HepG2 (cell line): Measurements from ENCODE around the gene MCF2L. TPM values are rescaled to one million over a fixed set of nuclear protein-coding genes. Genes with fewer than 3 reads are reported as not detected.

ENCODE experiments used
- ATAC-seq: fragments of 200-7000 bp; cut with Tn5 transposase; 3 replicates; pipeline ENCODE4 v1.9.1; 2020; ENCODE audit warnings: mild to moderate bottlenecking, moderate library complexity
- BruUV-seq: library from RNA; stranded (reverse); fragments of 400-500 nt; replicated peaks from 2 replicates; lab custom pipeline; 2021; lab: Mats Ljungman, UMichigan
- CTCF ChIA-PET: fragments of 300-600 bp; formaldehyde crosslinking; extraction: SDS; loops from one replicate; lab custom pipeline; 2021; ENCODE audit warnings: low total read pairs, inconsistent platforms, low intra/inter-chr PET ratio; lab: Yijun Ruan, JAX
- POLR2A ChIA-PET: fragments of 350-600 bp; sonication (Branson Sonifier 250); formaldehyde crosslinking; loops from one replicate; lab custom pipeline; 2020; ENCODE audit warnings: antibody characterized with exemption, inconsistent platforms; lab: Yijun Ruan, JAX
- DNase-seq: peaks from one replicate; pipeline ENCODE4 v3.0.0-alpha.2; 2015; ENCODE audit warnings: low spot score
- FAIRE-seq: peaks from 3 replicates; lab custom pipeline; 2011; peaks lifted over from hg19 to GRCh38; lab: Jason Lieb, UNC
- H2AFZ ChIP-seq: one replicate; pipeline ENCODE4 v1.6.1; 2011; ENCODE audit warnings: low read length, inconsistent platforms
- H3K27ac ChIP-seq: fragments of 300-600 bp; 3 replicates; pipeline ENCODE4 v1.8.0; 2011; ENCODE audit warnings: mixed run types, mild to moderate bottlenecking, mixed read lengths, low read length, inconsistent platforms; ENCODE audit not compliant: insufficient read depth; ENCODE audit errors: extremely low read length
- H3K27me3 ChIP-seq, 2 experiments: fragments of 200-600 bp in 1 of 2; 2 replicates in 1 of 2; 3 replicates in 1 of 2; pipeline versions ENCODE4 v1.6.0 to v1.8.0; 2011; ENCODE audit warnings: low read length in 2 of 2, mild to moderate bottlenecking in 2 of 2, moderate library complexity in 2 of 2, inconsistent platforms in 1 of 2; ENCODE audit not compliant: insufficient read depth in 2 of 2, control insufficient read depth in 1 of 2
- H3K36me3 ChIP-seq, 2 experiments: fragments of 200-600 bp in 1 of 2; replicated peaks in 1 of 2; 2 replicates in 1 of 2; 3 replicates in 1 of 2; pipeline versions ENCODE4 v1.5.1 to v1.8.0; 2011; ENCODE audit warnings: low read length in 2 of 2, inconsistent platforms in 1 of 2; ENCODE audit not compliant: insufficient read depth in 2 of 2, control insufficient read depth in 1 of 2
- H3K4me1 ChIP-seq: 2 replicates; pipeline ENCODE4 v1.5.1; 2012; ENCODE audit warnings: low read length, inconsistent platforms; ENCODE audit not compliant: insufficient read depth
- H3K4me2 ChIP-seq: 2 replicates; pipeline ENCODE4 v1.6.0; 2011; ENCODE audit warnings: low read depth, low read length, inconsistent platforms
- H3K4me3 ChIP-seq, 3 experiments: fragments of 200-600 bp in 1 of 3; sonication (generic), shearing (Covaris generic) in 1 of 3; replicated peaks in 1 of 3; 2 replicates each; pipeline ENCODE4 v1.5.1; 2011 to 2016; ENCODE audit warnings: low read length in 3 of 3, inconsistent platforms in 2 of 3, low read depth in 2 of 3, mild to moderate bottlenecking in 2 of 3, control low read depth in 1 of 3, mixed read lengths in 1 of 3; ENCODE audit not compliant: insufficient read depth in 1 of 3
- H3K79me2 ChIP-seq: one replicate; pipeline ENCODE4 v1.6.1; 2011; ENCODE audit warnings: low read length, inconsistent platforms; ENCODE audit not compliant: insufficient read depth
- H3K9ac ChIP-seq: 2 replicates; pipeline ENCODE4 v1.6.0; 2011; ENCODE audit warnings: mild to moderate bottlenecking, low read depth, low read length, inconsistent platforms; ENCODE audit not compliant: insufficient read depth
- H3K9me3 ChIP-seq: 2 replicates; pipeline ENCODE4 v1.5.1; 2012; ENCODE audit warnings: mild to moderate bottlenecking, low read length
- H4K20me1 ChIP-seq: 2 replicates; pipeline ENCODE4 v1.6.0; 2011; ENCODE audit warnings: inconsistent platforms, mild to moderate bottlenecking, low read length, moderate library complexity; ENCODE audit not compliant: insufficient read depth
- CBX2 ChIP-seq, 2 experiments: fragments of 200-600 bp in 1 of 2; sonication (generic); formaldehyde crosslinking in 1 of 2; IDR thresholded peaks; 2 replicates each; pipeline versions ENCODE4 v1.7.0 to v1.8.1; 2018 to 2022; ENCODE audit warnings: low read depth in 2 of 2, low read length in 1 of 2, mild to moderate bottlenecking in 1 of 2, missing genetic modification reagents in 1 of 2
- CCAR2 ChIP-seq: fragments of 200-400 bp; formaldehyde crosslinking; optimal IDR thresholded peaks from 2 replicates; pipeline ENCODE3; 2018; ENCODE audit warnings: low read depth, mild to moderate bottlenecking, low read length, moderate library complexity
- CHCHD3 ChIP-seq: sonication (generic); formaldehyde crosslinking; IDR thresholded peaks from 2 replicates; pipeline ENCODE4 v1.8.0; 2022; ENCODE audit warnings: mild to moderate bottlenecking, missing genetic modification reagents, moderate library complexity
- FOXP4 ChIP-seq: sonication (generic); formaldehyde crosslinking; IDR thresholded peaks from 2 replicates; pipeline ENCODE4 v1.4.0; 2020; ENCODE audit warnings: missing genetic modification reagents
- HOXA3 ChIP-seq: sonication (generic); formaldehyde crosslinking; IDR thresholded peaks from 2 replicates; pipeline ENCODE4 v1.5.0; 2020; ENCODE audit warnings: missing genetic modification reagents
- MED1 ChIP-seq: sonication (generic); formaldehyde crosslinking; IDR thresholded peaks from 2 replicates; pipeline ENCODE4 v1.4.0; 2020; ENCODE audit warnings: missing genetic modification reagents
- POLR2AphosphoS2 ChIP-seq: IDR thresholded peaks from 2 replicates; pipeline ENCODE4 v1.6.1; 2011; ENCODE audit warnings: low read depth, low read length, improper control_type of control experiment
- RBM39 ChIP-seq: fragments of 200-400 bp; formaldehyde crosslinking; IDR thresholded peaks from one replicate; pipeline ENCODE4 v1.6.1; 2018; ENCODE audit warnings: antibody characterized with exemption, mild to moderate bottlenecking, low read depth, low read length; ENCODE audit not compliant: poor library complexity, severe bottlenecking
- SP2 ChIP-seq: sonication (generic); formaldehyde crosslinking; IDR thresholded peaks from 2 replicates; pipeline ENCODE4 v1.5.1; 2020; ENCODE audit warnings: mild to moderate bottlenecking, missing genetic modification reagents
- STAG1 ChIP-seq: sonication (generic); formaldehyde crosslinking; IDR thresholded peaks from 2 replicates; pipeline ENCODE4 v1.4.0; 2020; ENCODE audit warnings: missing genetic modification reagents
- XBP1 ChIP-seq: sonication (generic); formaldehyde crosslinking; IDR thresholded peaks from 2 replicates; pipeline ENCODE4 v1.5.0; 2020; ENCODE audit warnings: missing genetic modification reagents
- ZFY ChIP-seq: sonication (generic); formaldehyde crosslinking; IDR thresholded peaks from 2 replicates; pipeline ENCODE4 v1.4.0; 2020; ENCODE audit warnings: missing genetic modification reagents
- ZNF3 ChIP-seq: IDR thresholded peaks from 2 replicates; pipeline ENCODE4 v1.7.0; 2017; ENCODE audit warnings: inconsistent platforms
- ZNF749 ChIP-seq: sonication (generic); formaldehyde crosslinking; IDR thresholded peaks from 2 replicates; pipeline ENCODE4 v1.8.0; 2022; ENCODE audit warnings: mild to moderate bottlenecking, missing genetic modification reagents, moderate library complexity, borderline replicate concordance
- ZNF883 ChIP-seq: sonication (generic); formaldehyde crosslinking; IDR thresholded peaks from 2 replicates; pipeline ENCODE4 v1.5.1; 2020; ENCODE audit warnings: mild to moderate bottlenecking, missing genetic modification reagents; ENCODE audit errors: not compliant biosample characterization
- WGBS: methylation state at CpG from one replicate; pipeline ENCODE4 v1.1.6; 2017; ENCODE audit warnings: low lambda C conversion rate; 5-methylcytosine and 5-hydroxymethylcytosine counted together
- in situ Hi-C: cut with HindIII; loops from 2 replicates; pipeline ENCODE4 v1.10.0; 2017; ENCODE audit warnings: low pct_unique_long_range_greater_than_20kb; ENCODE audit not compliant: extremely low pct_ligation_motif_present
- intact Hi-C: fragments of 100-400 bp; cut with micrococcal nuclease; formaldehyde crosslinking; loops from one replicate; pipeline ENCODE4 v1.10.0; 2022; ENCODE audit not compliant: unreplicated experiment
- polyA plus RNA-seq, 8 experiments: library from polyadenylated mRNA; depleted of rRNA in 3 of 8; stranded (reverse) in 7 of 8; unstranded in 1 of 8; fragments of >200 nt; fragmentation: Illumina TruSeq in 4 of 8; extraction: Trizol in 4 of 8; gene quantifications; 2 replicates each; pipeline versions ENCODE4 v1.2.1 to v1.2.3, GENCODE V29; 2011 to 2016; ENCODE audit warnings: low read depth in 4 of 8, missing spikeins in 1 of 8, mixed read lengths in 1 of 8; ENCODE audit not compliant: insufficient read depth in 1 of 8
- total RNA-seq, 5 experiments: library from RNA; depleted of rRNA; stranded (reverse); fragments of >200 nt; fragmentation: Illumina TruSeq; extraction: Trizol; gene quantifications; 2 replicates each; pipeline ENCODE4 v1.2.3, GENCODE V29; 2016; ENCODE audit warnings: low read depth in 1 of 5
- TF ChIP-seq, protein P1 (sequence below): sonication (generic); formaldehyde crosslinking; IDR thresholded peaks from 2 replicates; pipeline ENCODE4 v1.4.0; 2020; ENCODE audit warnings: mild to moderate bottlenecking, missing genetic modification reagents

MCF2L gene
- total and polyA plus RNA-seq, 2 of the 13 experiments (the other 11 are each of a cell fraction or from before 2014, with no cell fraction given), result 19.4 to 28.4 TPM

DNA sequence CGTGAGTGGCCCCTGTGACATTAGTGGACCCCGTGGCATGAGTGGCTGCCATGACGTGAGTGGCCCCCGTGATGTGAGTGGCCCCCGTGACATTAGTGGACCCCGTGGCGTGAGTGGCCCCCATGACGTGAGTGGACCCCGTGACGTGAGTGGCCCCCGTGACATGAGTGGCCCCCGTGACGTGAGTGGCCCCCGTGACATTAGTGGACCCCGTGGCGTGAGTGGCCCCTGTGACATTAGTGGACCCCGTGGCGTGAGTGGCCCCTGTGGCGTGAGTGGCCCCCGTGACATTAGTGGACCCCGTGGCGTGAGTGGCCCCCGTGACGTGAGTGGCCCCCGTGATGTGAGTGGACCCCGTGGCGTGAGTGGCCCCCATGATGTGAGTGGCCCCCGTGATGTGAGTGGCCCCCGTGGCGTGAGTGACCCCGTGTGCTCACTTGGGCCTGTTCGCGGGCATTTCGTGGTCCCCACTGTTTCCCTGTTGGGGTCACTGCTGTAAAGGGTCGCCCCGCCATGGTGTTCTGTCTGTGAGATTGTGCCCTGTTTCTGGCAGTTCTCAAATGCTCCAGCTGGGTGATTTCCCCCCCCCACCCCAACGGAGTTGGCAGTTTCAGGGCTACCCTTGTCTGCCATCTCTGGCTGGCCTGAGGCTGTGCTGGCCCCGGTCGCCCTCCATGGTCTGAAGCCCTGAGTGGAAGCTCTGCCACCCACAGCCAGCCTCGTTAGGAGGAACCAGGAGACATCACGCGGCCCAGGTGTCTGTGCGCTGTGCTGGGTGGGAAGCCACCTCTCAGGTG is 64.2 kb downstream of the MCF2L start (continued):
- TF ChIP-seq, protein P1, sequence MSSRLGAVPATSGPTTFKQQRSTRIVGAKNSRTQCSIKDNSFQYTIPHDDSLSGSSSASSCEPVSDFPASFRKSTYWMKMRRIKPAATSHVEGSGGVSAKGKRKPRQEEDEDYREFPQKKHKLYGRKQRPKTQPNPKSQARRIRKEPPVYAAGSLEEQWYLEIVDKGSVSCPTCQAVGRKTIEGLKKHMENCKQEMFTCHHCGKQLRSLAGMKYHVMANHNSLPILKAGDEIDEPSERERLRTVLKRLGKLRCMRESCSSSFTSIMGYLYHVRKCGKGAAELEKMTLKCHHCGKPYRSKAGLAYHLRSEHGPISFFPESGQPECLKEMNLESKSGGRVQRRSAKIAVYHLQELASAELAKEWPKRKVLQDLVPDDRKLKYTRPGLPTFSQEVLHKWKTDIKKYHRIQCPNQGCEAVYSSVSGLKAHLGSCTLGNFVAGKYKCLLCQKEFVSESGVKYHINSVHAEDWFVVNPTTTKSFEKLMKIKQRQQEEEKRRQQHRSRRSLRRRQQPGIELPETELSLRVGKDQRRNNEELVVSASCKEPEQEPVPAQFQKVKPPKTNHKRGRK (CRISPR knock-in tag), result no peak
- no peak for TF ChIP-seq CBX2 (IDR thresholded peaks at IDR 0.05; ENCODE audit: low read depth, low read length)
- TF ChIP-seq CBX2 (CRISPR knock-in tag; IDR thresholded peaks at IDR 0.05; ENCODE audit: low read depth), result no peak
- no peak for TF ChIP-seq ZNF3 (CRISPR knock-in tag)
- TF ChIP-seq, all 625 proteins: peak for 0

DNA sequence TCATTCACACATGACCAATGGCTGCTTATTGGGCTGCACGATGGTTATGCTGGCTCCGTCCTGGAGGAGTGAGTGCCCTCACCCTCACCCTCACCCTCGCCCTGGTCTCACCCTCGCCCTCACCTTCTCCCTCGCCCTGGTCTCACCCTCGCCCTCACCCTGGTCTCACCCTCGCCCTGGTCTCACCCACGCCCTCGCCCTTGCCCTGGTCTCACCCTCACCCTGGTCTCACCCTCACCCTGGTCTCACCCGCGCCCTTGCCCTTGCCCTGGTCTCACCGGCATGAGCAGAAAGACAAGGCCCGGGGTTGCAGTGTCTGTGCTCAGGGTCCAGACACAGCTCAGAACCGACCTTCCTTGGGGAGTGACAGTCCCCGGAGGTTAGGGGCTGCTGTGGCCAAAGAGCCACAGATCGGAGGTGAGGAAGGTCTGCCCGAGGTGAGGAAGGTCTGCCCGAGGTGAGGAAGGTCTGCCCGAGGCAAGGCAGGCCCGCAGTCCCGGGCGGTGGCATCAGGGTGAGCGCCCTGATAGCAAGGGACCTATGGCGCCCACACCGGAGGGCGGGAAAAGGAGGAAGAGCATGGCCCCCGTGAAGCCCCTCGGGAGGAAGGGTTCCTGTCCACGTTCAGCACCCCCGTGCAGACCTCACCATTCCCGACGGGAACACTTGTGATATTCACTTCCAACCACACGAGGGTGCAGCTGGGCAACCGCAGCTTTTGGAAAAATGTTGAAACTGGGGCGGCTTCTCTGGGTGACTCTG is 65.6 kb downstream of the MCF2L start:
- WGBS, result 54% methylated on average over 32 of the region's 35 CpGs
- H4K20me1 ChIP-seq, result no peaks in the 10 kb centered on the region
- POLR2A ChIA-PET, result no interaction called here
- H3K4me3 ChIP-seq, result peak overlapping the region in 1 of 3 experiments; percentile 36; a peak in 1 of 6 replicates
- no peak overlapping the region for H3K27ac ChIP-seq
- H3K9me3 ChIP-seq, result no peaks in the 10 kb centered on the region
- BruUV-seq, result no TSS peak
- H3K79me2 ChIP-seq, result no peaks in the 10 kb centered on the region
- H3K4me1 ChIP-seq, result peaks cover 9% of the 10 kb centered on the region; the same call in 1 of the 2 replicates
- intact Hi-C loops (loop anchor here (1.0 to 2.0 kb wide), 2 partner anchors 89 to 186 kb away; no protein-coding TSS in a partner anchor), in situ Hi-C loops (loop anchor here (5.0 kb wide), 1 partner anchor 88 kb away; the partner anchor contains the start of gene F10)
- CTCF ChIA-PET, result interaction anchor here (1.2 to 1.8 kb wide), 3 partner anchors 89 to 186 kb away, joined by 4 to 15 read pairs (median 5); partner anchors contain the start of gene F10
- ATAC-seq (peak; percentile 82), DNase-seq (peak; percentile 52), FAIRE-seq (peak; percentile 66)
- H3K27me3 ChIP-seq, result no peaks in the 10 kb centered on the region; a peak in 1 of 5 replicates
- no peak overlapping the region for H2AFZ ChIP-seq
- peaks cover 7 to 14% of the 10 kb centered on the region in 2 experiments; a peak in 3 of 5 replicates for H3K36me3 ChIP-seq
- H3K4me2 ChIP-seq, result peak overlapping the region; percentile 18; the same call in 1 of the 2 replicates
- H3K9ac ChIP-seq, result no peak overlapping the region
- TF ChIP-seq SP2 (CRISPR knock-in tag) (no peak), CCAR2 (no peak), MED1 (CRISPR knock-in tag) (peak; percentile 57), POLR2AphosphoS2 (no peak), HOXA3 (CRISPR knock-in tag) (0 out of 2 replicates have a peak, but pooled peaks have one; percentile 11), XBP1 (no peak), CHCHD3 (CRISPR knock-in tag) (no peak), FOXP4 (CRISPR knock-in tag) (0 out of 2 replicates have a peak, but pooled peaks have one; percentile 22), ZNF749 (CRISPR knock-in tag) (no peak), ZNF883 (CRISPR knock-in tag) (peak; percentile 58), ZFY (CRISPR knock-in tag) (peak; percentile 32; the same call in 1 of the 2 replicates), STAG1 (CRISPR knock-in tag) (peak; percentile 94), RBM39 (peak; percentile 25)
